Stimulated activated CD8-positive, alpha-beta memory T cell treated with anti-CD3 and anti-CD28 coated beads, Interleukin-4, amount 100 ng/mL, for 4 hours (primary cell): ENCODE results near the gene DDB1.

ENCODE experiments used
- DNase-seq, 2 donors: peaks; one replicate each; pipeline ENCODE4 v3.0.0-alpha.2; 2020; ENCODE audit warnings: low read depth in 2 of 2, low spot score in 1 of 2

Gene DDB1

GRCh38 chr11:61356706-61357105 is 23.8 kb upstream of the DDB1 start:
- no peak for DNase-seq

- DNase-seq: no peak
Observed at GRCh38 chr11:61354208-61354607, 21.3 kb upstream of the DDB1 start.

GRCh38 chr11:61353131-61354067 is 20.5 kb upstream of the DDB1 start:
- no peak for DNase-seq

GRCh38 chr11:61352038-61352437 is 19.1 kb upstream of the DDB1 start:
- DNase-seq: no peak

- no peak for DNase-seq
Observed at GRCh38 chr11:61350803-61351202, 17.9 kb upstream of the DDB1 start.

- DNase-seq: no peak
Observed at GRCh38 chr11:61350336-61350735, 17.4 kb upstream of the DDB1 start.

- DNase-seq: no peak
Observed at GRCh38 chr11:61349916-61350315, 17.0 kb upstream of the DDB1 start.

GRCh38 chr11:61349189-61349751 is 16.4 kb upstream of the DDB1 start:
- no peak for DNase-seq

- DNase-seq: no peak
Observed at GRCh38 chr11:61347916-61348461, 15.1 kb upstream of the DDB1 start.

GRCh38 chr11:61345954-61346843 is 13.3 kb upstream of the DDB1 start:
- no peak for DNase-seq

GRCh38 chr11:61345170-61345610 is 12.3 kb upstream of the DDB1 start:
- DNase-seq: no peak

- no peak for DNase-seq
Observed at GRCh38 chr11:61343792-61344745, 11.2 kb upstream of the DDB1 start.

- no peak for DNase-seq
Observed at GRCh38 chr11:61342207-61342803, 9.4 kb upstream of the DDB1 start.

- no peak for DNase-seq
Observed at GRCh38 chr11:61341706-61342105, 8.8 kb upstream of the DDB1 start.

- no peak for DNase-seq
Observed at GRCh38 chr11:61340979-61341378, 8.1 kb upstream of the DDB1 start.

- no peak for DNase-seq
Observed at GRCh38 chr11:61339490-61339878, 6.6 kb upstream of the DDB1 start.

GRCh38 chr11:61338783-61339489 is 6.0 kb upstream of the DDB1 start:
- no peak for DNase-seq

GRCh38 chr11:61337706-61338470 is 5.0 kb upstream of the DDB1 start:
- no peak for DNase-seq
